SIG-M5 treated with dmso at 0.1 percent for 504 hours (cell line): ENCODE results near the gene CEP19.
A peak's percentile ranks its signal among the peaks of the same experiment; 100 is the strongest.

Experiments used
- DNase-seq: peaks from one replicate; lab custom pipeline; 2025; ENCODE audit not compliant: unreplicated experiment; lab: John Stamatoyannopoulos, UW

The CEP19 gene

GRCh38 chr3:196667056-196667825 lies 44.8 kb downstream of the CEP19 start:
- no peak for DNase-seq

- DNase-seq, result peak; percentile 16
These were observed 45.8 kb downstream of the CEP19 start for GRCh38 chr3:196666001-196666867.

DNA sequence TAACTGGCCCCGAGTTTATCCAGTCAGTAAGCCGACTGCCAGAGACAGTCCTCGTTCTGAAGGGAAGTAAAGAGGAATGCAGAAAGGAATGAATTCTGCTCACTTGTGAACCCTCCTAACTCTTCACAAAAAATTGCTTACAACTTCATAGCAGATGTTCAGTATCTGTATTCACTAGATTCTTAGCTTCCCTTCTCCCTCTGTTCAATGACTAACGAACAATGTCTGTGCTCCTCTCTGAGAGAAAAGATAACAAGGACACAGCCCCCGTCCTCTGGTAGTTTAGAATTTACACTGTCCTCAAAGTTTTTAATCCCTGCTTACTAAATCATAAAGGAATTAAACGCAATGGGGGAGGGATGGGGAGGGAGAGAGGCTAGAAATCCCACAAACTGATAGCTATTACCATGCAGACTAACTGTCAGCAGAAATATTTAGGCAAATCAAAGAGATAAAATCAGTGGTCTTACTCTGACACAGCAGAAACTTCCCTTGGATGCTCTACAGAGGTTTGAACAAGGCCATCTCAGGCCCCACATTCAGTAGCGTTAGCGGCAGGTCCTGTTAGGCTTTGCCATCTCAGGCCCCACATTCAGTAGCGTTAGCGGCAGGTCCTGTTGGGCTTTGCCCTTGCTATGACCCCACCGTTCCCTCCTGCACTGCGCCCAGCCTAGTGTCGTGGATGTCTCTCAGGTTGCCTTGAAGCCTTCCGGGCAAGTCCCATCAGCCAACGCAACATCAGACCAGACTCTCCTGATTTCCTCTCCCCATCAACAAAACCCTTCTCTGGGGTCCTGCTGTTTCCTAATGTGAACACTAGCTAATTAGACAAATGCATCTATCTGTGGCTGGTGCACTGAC lies 49.1 kb downstream of the CEP19 start:
- no peak for DNase-seq

GRCh38 chr3:196662033-196662432 lies 50.0 kb downstream of the CEP19 start:
- DNase-seq, result no peak

- no peak for DNase-seq
These were observed 50.6 kb downstream of the CEP19 start for GRCh38 chr3:196661400-196661799.

DNA sequence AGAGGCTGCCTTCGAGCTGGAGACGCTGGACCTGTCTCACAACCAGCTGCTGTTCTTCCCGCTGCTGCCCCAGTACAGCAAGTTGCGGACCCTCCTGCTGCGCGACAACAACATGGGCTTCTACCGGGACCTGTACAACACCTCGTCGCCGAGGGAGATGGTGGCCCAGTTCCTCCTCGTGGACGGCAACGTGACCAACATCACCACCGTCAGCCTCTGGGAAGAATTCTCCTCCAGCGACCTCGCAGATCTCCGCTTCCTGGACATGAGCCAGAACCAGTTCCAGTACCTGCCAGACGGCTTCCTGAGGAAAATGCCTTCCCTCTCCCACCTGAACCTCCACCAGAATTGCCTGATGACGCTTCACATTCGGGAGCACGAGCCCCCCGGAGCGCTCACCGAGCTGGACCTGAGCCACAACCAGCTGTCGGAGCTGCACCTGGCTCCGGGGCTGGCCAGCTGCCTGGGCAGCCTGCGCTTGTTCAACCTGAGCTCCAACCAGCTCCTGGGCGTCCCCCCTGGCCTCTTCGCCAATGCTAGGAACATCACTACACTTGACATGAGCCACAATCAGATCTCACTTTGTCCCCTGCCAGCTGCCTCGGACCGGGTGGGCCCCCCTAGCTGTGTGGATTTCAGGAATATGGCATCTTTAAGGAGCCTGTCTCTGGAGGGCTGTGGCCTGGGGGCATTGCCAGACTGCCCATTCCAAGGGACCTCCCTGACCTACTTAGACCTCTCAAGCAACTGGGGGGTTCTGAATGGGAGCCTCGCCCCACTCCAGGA lies 51.5 kb downstream of the CEP19 start:
- peak; percentile 28 for DNase-seq

DNA sequence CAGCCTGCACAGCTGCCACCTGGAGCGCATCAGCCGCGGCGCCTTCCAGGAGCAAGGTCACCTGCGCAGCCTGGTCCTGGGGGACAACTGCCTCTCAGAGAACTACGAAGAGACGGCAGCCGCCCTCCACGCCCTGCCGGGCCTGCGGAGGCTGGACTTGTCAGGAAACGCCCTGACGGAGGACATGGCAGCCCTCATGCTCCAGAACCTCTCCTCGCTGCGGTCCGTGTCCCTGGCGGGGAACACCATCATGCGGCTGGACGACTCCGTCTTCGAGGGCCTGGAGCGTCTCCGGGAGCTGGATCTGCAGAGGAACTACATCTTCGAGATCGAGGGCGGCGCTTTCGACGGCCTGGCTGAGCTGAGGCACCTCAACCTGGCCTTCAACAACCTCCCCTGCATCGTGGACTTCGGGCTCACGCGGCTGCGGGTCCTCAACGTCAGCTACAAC lies 52.1 kb downstream of the CEP19 start:
- no peak for DNase-seq
